ENCODE data around the gene APOL5.
"Not testable (repeated sequence)": the region's sequence is repeated elsewhere in the genome, so short reads cannot be mapped to it uniquely, and the experiment has no call there.

APOL5 gene

GRCh38 chr22:35717572-35717971 is at the start of gene APOL5:
APOL5 (plus strand) TSS chr22:35717872; CDS start chr22:35717872, 0 bp downstream.
- no peak for DNase-seq (ENCODE audit: low spot score)

GRCh38 chr22:35674335-35674734 is 43.3 kb upstream of the APOL5 start:
- DNase-seq (ENCODE audit: low spot score) = no peak

- DNase-seq (ENCODE audit: low spot score) = not testable (repeated sequence)
Measured at GRCh38 chr22:35676065-35676464, 41.6 kb upstream of the APOL5 start.

- DNase-seq (ENCODE audit: low spot score) = no peak
Measured at GRCh38 chr22:35677460-35678187, 40.0 kb upstream of the APOL5 start.

GRCh38 chr22:35678836-35679235 is 38.8 kb upstream of the APOL5 start:
- no peak for DNase-seq (ENCODE audit: low spot score)

GRCh38 chr22:35679492-35679891 is 38.2 kb upstream of the APOL5 start:
- DNase-seq (ENCODE audit: low spot score) = not testable (repeated sequence)

GRCh38 chr22:35681454-35682052 is 36.1 kb upstream of the APOL5 start:
- no peak for DNase-seq (ENCODE audit: low spot score)

- no peak for DNase-seq (ENCODE audit: low spot score)
Measured at GRCh38 chr22:35683560-35683959, 34.1 kb upstream of the APOL5 start.

- no peak for DNase-seq (ENCODE audit: low spot score)
Measured at GRCh38 chr22:35684270-35684700, 33.4 kb upstream of the APOL5 start.

GRCh38 chr22:35684732-35685131 is 32.9 kb upstream of the APOL5 start:
- no peak for DNase-seq (ENCODE audit: low spot score)

GRCh38 chr22:35685731-35686130 is 31.9 kb upstream of the APOL5 start:
- no peak for DNase-seq (ENCODE audit: low spot score)

- no peak for DNase-seq (ENCODE audit: low spot score)
Measured at GRCh38 chr22:35686298-35686697, 31.4 kb upstream of the APOL5 start.

- DNase-seq (ENCODE audit: low spot score) = no peak
Measured at GRCh38 chr22:35687461-35687860, 30.2 kb upstream of the APOL5 start.

GRCh38 chr22:35688913-35689675 is 28.6 kb upstream of the APOL5 start:
- no peak for DNase-seq (ENCODE audit: low spot score)

GRCh38 chr22:35690001-35690400 is 27.7 kb upstream of the APOL5 start:
- DNase-seq (ENCODE audit: low spot score) = no peak

- no peak for DNase-seq (ENCODE audit: low spot score)
Measured at GRCh38 chr22:35695202-35695601, 22.5 kb upstream of the APOL5 start.

GRCh38 chr22:35697142-35697541 is 20.5 kb upstream of the APOL5 start:
- DNase-seq (ENCODE audit: low spot score) = no peak

GRCh38 chr22:35699852-35700251 is 17.8 kb upstream of the APOL5 start:
- DNase-seq (ENCODE audit: low spot score) = not testable (repeated sequence)

GRCh38 chr22:35703861-35704584 is 13.6 kb upstream of the APOL5 start:
- DNase-seq (ENCODE audit: low spot score) = no peak

GRCh38 chr22:35705141-35705540 is 12.5 kb upstream of the APOL5 start:
- DNase-seq (ENCODE audit: low spot score) = no peak

- DNase-seq (ENCODE audit: low spot score) = no peak
Measured at GRCh38 chr22:35708453-35708852, 9.2 kb upstream of the APOL5 start.

GRCh38 chr22:35708917-35709316 is 8.8 kb upstream of the APOL5 start:
- no peak for DNase-seq (ENCODE audit: low spot score)
